Superior temporal gyrus (tissue), 1 donor: Measurements from ENCODE around the gene SYDE2.

Experiments used
- DNase-seq: peaks from one replicate; pipeline ENCODE4 v3.0.0-alpha.2; 2016; ENCODE audit errors: extremely low spot score

The SYDE2 gene

DNA sequence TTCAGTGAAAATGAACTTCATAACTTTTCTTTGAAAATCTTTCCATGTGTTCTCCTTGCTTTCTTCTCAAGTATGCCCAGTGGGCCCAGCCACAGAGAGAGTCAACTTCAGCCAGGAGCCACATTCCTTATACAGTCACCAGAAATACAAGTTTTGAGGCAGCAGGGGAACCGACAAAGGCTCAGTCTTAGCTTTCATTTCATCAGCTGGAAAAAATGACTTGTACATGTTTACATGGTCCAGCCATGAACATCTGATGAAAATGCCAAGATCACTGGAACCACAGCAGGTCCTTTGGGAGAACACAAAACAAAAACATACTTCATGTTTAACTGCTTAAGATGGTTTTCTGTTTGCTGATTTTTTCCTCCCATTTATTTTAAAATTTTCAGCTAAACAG lies 72.5 kb downstream of the SYDE2 start:
- no peak for DNase-seq

DNA sequence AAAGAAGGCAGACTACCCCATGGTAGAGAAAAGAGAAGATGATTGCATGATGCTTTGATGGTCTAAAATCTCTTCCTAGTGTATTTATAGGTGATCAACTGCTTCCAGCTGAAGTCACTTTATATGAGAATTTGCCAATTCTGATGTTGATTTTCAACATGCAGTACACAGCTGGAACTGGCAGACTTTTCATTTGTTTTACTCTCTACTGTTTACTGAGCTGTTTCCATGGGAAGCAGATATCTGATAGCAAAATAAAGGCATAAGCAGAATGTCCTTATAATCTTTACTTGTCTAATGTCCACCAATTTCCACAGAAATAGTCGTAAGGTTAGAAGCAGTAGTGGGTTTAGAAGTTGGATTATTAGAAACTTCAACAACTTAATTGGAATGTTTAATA lies 74.9 kb downstream of the SYDE2 start:
- no peak for DNase-seq

DNA sequence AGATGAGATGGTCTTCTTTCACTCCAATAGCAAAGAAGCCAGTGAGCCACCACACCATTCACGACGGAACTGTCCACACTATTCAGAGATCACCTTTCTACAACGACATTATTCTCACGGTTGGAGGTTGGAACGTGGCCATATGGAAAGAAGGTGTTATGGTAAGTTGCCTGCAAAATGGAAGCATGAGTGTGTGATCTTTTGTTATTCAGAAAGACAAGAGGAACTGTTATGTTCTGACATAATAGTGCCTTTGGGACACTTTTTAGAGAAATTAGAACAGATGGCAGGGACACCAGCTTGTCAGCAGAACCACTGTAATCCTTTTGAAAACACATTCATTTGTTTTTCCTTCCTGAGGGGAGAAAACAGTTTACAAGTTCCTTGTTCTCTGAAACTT lies 76.7 kb downstream of the SYDE2 start:
- DNase-seq, result no peak

DNA sequence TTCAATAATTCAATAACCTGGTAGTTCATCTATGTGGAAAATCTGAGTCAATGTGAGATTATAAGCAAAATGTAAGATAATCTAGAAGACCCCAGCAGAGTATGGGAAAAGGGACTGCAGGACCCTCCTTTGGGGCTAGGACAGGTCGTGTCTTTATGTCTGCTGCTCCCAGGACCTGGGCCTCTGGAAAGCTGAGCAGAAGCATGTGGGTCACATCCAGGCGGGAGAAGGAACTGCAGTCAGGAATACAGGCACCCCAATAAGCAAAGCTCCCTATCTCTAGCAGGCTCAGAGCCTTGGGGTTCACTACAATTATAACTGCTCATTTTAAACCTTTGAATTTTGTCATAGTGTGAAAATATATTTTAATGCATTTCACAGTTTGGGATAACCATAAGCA lies 78.6 kb downstream of the SYDE2 start:
- DNase-seq, result no peak

DNA sequence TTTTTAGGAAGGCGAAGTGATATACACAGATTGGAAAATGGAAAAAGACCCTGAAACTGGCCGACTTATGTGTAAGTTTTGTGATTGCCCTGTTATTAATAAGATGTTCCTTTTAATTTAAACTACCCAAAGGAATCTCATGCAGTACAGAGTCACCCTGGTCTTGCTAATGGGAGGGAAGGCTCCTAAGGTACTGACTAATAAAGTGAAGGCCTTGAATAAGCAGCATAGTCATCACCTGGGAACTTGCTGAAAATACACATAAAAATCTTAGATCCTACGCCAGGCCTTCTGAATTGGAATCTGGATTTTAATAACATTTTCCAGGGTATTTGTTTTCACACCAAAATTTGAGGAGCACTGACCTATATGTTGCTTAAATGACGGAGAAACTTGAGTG lies 79.1 kb downstream of the SYDE2 start:
- DNase-seq, result no peak

DNA sequence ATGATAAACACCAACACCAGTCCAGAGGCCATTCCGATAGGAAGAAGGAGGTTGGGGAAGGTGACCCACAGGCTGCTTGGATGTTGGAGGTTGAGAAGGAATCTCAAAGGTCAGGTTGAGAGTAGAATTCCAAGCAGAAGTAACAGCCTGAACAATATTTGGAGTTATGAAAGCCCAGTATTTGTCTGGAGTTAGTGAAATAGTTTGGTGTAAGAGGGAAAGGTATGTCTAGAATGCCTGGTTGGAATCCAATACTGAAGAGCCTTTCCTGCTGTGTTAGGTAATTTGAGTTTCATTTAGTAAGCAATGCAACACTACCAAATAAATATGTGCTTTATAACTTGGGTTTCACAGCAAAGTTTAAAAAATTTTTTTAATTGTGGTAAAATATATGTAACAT lies 82.1 kb downstream of the SYDE2 start:
- no peak for DNase-seq

DNA sequence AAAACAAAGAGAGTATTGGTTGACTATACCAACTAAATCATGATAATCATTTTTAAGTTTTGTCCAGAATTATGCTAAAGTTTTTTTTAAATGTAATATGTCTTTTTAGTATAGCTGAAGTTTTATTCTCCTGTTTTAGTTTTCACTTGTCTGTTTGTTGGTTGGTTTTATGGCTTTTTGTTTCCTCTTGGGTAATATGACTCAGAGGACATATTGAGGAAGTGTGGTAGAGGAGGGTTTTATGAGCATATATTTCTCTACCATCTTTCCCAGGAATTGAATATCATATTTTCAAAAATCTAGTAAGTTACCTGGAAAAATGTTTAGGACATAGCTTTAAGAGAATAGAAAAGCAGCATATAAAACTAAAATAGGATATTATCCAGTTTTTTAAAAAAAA lies 84.0 kb downstream of the SYDE2 start:
- DNase-seq, result no peak

DNA sequence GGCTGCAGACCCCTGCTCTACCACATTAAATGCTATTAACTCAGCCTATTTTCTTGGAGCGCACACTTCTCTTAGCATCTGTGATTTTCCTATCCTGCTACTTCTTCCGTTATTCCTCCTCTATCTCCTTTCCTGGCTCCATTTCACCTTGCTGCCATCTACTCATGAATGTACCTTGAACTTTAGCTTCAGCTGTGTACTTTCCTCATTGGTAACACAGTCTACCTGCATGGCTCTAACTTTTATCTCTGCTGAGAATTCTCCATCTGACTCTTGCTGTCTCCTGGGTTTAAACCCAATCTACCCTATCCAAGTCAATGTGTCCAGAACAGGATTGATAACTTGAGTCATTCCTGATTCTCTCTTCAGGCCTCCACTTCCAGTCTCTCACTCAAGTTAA lies 84.9 kb downstream of the SYDE2 start:
- DNase-seq, result no peak

DNA sequence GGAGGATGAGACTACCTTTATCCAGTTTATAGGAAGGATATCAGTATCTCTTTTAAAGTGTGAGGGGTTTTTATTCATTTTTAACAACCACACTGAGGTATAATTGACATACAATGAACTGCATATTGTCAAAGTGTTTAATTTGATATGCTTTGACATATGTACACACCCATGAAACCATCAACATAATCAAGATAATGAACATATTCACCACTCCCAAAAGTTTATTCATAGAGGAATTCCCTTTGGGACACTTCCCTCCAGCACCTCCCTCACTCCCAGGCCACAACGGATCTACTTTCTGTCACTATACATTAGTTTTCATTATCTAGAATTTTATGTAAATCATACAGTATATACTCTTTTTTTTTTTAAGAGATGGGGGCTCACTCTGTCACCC lies 89.1 kb downstream of the SYDE2 start:
- DNase-seq, result no peak

DNA sequence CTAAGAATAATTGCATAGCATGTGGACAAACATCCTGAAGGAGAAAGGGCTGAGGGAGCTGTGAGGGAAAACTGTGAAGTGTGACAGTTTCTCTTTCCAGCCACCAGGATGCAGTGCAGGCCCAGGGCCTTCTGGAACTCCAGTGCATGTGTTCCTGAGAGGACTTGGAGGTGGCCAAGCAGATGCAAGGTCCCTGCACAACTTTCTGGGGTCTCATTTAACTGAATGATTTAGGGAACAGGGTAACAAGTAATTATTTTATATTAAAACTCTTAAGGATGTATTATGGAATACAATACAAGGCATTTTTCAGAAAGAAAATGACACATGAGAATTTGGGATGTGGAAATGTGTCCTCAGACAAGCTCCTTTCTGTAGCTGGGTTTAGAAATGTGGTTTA lies 91.3 kb downstream of the SYDE2 start:
- DNase-seq, result peak; percentile 53
